ENCODE results near the gene SNX11. TPM values are rescaled to one million over a fixed set of nuclear protein-coding genes. Genes with fewer than 3 reads are reported as not detected.

SNX11 gene
- total and polyA plus RNA-seq, 9 donors: 7.1 to 21.3 (median 14.1) TPM

- H3K36me3 ChIP-seq: no peaks in the 10 kb centered on the region
- no peak for TF ChIP-seq EP300 (IDR thresholded peaks at IDR 0.05)
- no peak for TF ChIP-seq CTCF (IDR thresholded peaks at IDR 0.05)
- no peak for TF ChIP-seq POLR2A (IDR thresholded peaks at IDR 0.05)
- intact Hi-C loops (cut with DNase I): no loop called here
Observed at GRCh38 chr17:48060249-48060648, 47.3 kb upstream of the SNX11 start.

GRCh38 chr17:48062273-48062672 is 45.3 kb upstream of the SNX11 start:
- TF ChIP-seq EP300 (IDR thresholded peaks at IDR 0.05) (no peak), CTCF (IDR thresholded peaks at IDR 0.05) (no peak)
- peaks cover 10% of the 10 kb centered on the region for H3K4me1 ChIP-seq (ENCODE audit: insufficient read depth)
- 93 to 95% (median 94%) methylated on average over 7 of the region's 7 CpGs for WGBS, 3 donors
- no peaks in the 10 kb centered on the region for H3K27me3 ChIP-seq
- H3K36me3 ChIP-seq: no peaks in the 10 kb centered on the region
- H3K27ac ChIP-seq: no peak overlapping the region
- no peaks in the 10 kb centered on the region for H3K9me3 ChIP-seq
- intact Hi-C loops (cut with DNase I): no loop called here
- no peak overlapping the region for H3K4me3 ChIP-seq
- DNase-seq: no peak

More at GRCh38 chr17:48060249-48060648, 47.3 kb upstream of the SNX11 start:
- DNase-seq: peak in 1 of 5 donors; percentile 27
- H3K27ac ChIP-seq: no peak overlapping the region
- no peak overlapping the region for H3K4me3 ChIP-seq
- H3K9me3 ChIP-seq: no peaks in the 10 kb centered on the region
- H3K27me3 ChIP-seq: no peaks in the 10 kb centered on the region
- 55 to 60% (median 56%) methylated on average over 7 of the region's 7 CpGs for WGBS, 3 donors
- H3K4me1 ChIP-seq (ENCODE audit: insufficient read depth): peaks cover 3% of the 10 kb centered on the region

- H3K27me3 ChIP-seq: no peaks in the 10 kb centered on the region
- no peaks in the 10 kb centered on the region for H3K36me3 ChIP-seq
- peaks cover 10% of the 10 kb centered on the region for H3K4me1 ChIP-seq (ENCODE audit: insufficient read depth)
- H3K4me3 ChIP-seq: no peak overlapping the region
- TF ChIP-seq EP300 (IDR thresholded peaks at IDR 0.05): no peak
- TF ChIP-seq CTCF (IDR thresholded peaks at IDR 0.05): no peak
- TF ChIP-seq POLR2A (IDR thresholded peaks at IDR 0.05): no peak
- DNase-seq: no peak
- no peaks in the 10 kb centered on the region for H3K9me3 ChIP-seq
- 74 to 82% (median 78%) methylated on average over 3 of the region's 3 CpGs for WGBS, 3 donors
- H3K27ac ChIP-seq: no peak overlapping the region
- intact Hi-C loops (cut with DNase I): no loop called here
Observed at GRCh38 chr17:48064638-48065037, 42.9 kb upstream of the SNX11 start.

GRCh38 chr17:48066192-48066591 is 41.4 kb upstream of the SNX11 start:
- no peaks in the 10 kb centered on the region for H3K36me3 ChIP-seq
- no peaks in the 10 kb centered on the region for H3K9me3 ChIP-seq
- no peaks in the 10 kb centered on the region for H3K27me3 ChIP-seq
- no peak for TF ChIP-seq CTCF (IDR thresholded peaks at IDR 0.05)
- TF ChIP-seq POLR2A (IDR thresholded peaks at IDR 0.05): no peak
- no peak for TF ChIP-seq EP300 (IDR thresholded peaks at IDR 0.05)
- no peak overlapping the region for H3K27ac ChIP-seq
- H3K4me3 ChIP-seq: no peak overlapping the region
- DNase-seq: no peak
- intact Hi-C loops (cut with DNase I): no loop called here
- 20 to 65% (median 43%) methylated on average over 1 of the region's 1 CpG for WGBS, 3 donors
- H3K4me1 ChIP-seq (ENCODE audit: insufficient read depth): peaks cover 7% of the 10 kb centered on the region
